ENCODE results near the gene CREB5.

GRCh38 chr7:28376634-28377033 lies 35.7 kb upstream of the CREB5 start:
- TF ChIP-seq POLR2AphosphoS5 (IDR thresholded peaks at IDR 0.05; ENCODE audit: low read depth, low read length), result no peak
- no peak for TF ChIP-seq POLR2A (IDR thresholded peaks at IDR 0.05; ENCODE audit: low read depth, low read length)
- TF ChIP-seq TAF1 (IDR thresholded peaks at IDR 0.05; ENCODE audit: borderline replicate concordance, low read depth, low read length), result no peak

All from GM12892 (cell line).